ENCODE measurements around the gene TH.

TH gene

DNA sequence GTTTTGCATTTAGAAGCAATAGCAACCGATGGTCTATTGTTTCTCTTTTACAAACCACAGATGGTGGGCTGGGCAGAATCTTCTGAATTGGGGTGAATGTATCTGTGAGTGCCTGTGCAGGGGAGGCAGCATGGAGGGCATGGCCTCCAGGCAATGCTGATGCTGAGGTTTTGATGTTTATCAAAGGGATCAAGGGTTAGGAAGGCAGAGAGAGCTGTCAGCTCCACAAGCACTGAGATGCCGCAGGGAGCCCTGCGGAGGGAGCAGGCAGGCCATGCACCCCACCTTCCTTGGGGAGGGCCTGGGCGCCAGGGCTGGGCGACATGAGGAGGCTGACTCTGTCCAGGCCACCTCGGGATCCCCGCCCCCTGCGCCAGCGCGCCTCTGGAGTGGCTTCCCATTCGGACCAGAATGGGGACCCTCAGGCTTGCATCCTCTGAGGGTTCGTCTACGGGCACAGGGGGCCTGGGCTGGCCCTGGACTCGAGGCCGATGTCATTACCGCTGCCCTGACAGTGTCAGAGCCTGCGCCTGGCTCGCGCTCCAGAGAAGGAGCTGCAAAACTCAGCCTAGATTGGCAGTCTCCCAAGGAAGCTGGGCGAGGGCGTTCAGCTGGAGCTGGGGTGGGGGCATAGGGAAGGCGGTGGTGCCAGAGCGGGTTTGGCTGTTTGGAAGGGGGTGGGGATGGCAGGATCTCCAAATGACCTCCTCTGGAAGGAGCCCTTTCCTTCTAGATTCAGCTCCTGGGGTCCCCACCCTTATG is 13.9 kb upstream of the TH start:
- Histone ChIP-seq H3K9ac (no peak overlapping the region), H3K4me1 (no peaks in the 10 kb centered on the region), H2AFZ (no peak overlapping the region), H3K36me3 (ENCODE audit: control insufficient read depth, insufficient read depth, low read length) (no peaks in the 10 kb centered on the region), H3K27me3 (ENCODE audit: control insufficient read depth, insufficient read depth, low read length) (no peaks in the 10 kb centered on the region), H3K79me2 (no peaks in the 10 kb centered on the region), H3K9me3 (ENCODE audit: control insufficient read depth, low read length) (no peaks in the 10 kb centered on the region), H3K4me3 (ENCODE audit: low read depth, low read length) (no peak overlapping the region), H3K4me2 (ENCODE audit: low read length) (no peak overlapping the region), H3K27ac (no peak overlapping the region)
- TF ChIP-seq, protein P1, sequence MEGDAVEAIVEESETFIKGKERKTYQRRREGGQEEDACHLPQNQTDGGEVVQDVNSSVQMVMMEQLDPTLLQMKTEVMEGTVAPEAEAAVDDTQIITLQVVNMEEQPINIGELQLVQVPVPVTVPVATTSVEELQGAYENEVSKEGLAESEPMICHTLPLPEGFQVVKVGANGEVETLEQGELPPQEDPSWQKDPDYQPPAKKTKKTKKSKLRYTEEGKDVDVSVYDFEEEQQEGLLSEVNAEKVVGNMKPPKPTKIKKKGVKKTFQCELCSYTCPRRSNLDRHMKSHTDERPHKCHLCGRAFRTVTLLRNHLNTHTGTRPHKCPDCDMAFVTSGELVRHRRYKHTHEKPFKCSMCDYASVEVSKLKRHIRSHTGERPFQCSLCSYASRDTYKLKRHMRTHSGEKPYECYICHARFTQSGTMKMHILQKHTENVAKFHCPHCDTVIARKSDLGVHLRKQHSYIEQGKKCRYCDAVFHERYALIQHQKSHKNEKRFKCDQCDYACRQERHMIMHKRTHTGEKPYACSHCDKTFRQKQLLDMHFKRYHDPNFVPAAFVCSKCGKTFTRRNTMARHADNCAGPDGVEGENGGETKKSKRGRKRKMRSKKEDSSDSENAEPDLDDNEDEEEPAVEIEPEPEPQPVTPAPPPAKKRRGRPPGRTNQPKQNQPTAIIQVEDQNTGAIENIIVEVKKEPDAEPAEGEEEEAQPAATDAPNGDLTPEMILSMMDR (IDR thresholded peaks at IDR 0.05), result no peak

DNA sequence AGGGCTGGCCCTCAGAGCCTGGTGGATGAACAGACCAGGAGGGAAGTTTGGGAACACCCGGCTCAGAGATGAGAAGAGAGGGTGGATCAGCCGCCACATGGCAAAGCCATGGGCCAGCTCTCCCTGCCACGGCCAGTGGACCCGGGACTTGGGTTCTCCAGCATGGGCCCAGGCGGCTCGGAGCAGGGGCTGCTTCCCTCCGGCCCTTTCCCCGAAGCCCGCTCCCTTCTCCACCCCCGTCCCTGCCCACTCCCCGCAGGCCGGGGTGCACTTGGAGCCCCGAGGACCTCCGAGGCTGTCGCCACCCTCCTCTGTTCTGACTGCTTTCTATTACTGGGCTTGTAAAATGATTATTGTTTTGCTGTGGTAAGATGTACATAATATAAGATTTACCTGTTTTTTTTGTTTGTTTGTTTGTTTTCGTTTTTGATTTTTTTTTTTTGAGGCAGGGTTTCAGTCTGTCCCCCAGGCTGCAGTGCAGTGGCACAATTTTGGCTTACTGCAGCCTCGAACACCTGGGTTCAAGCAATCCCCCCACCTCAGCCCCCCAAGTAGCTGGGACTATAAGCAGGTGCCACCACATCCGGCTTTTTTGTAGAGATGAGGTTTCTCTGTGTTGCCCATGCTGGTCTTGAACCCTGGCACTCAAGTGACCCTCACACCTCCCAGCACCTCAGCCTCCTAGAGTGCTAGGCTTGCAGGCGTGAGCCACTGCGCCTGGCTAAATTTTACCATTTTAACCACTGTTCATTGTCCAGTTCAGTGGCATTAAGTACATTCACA is 11.3 kb upstream of the TH start:
- Histone ChIP-seq H3K4me1 (no peaks in the 10 kb centered on the region), H3K27ac (no peak overlapping the region), H3K79me2 (no peaks in the 10 kb centered on the region), H2AFZ (no peak overlapping the region), H3K27me3 (ENCODE audit: control insufficient read depth, insufficient read depth, low read length) (no peaks in the 10 kb centered on the region), H3K4me2 (ENCODE audit: low read length) (no peak overlapping the region), H3K9me3 (ENCODE audit: control insufficient read depth, low read length) (no peaks in the 10 kb centered on the region), H3K36me3 (ENCODE audit: control insufficient read depth, insufficient read depth, low read length) (no peaks in the 10 kb centered on the region), H3K9ac (no peak overlapping the region), H3K4me3 (ENCODE audit: low read depth, low read length) (no peak overlapping the region)
- TF ChIP-seq, protein P1 (IDR thresholded peaks at IDR 0.05), result no peak

DNA sequence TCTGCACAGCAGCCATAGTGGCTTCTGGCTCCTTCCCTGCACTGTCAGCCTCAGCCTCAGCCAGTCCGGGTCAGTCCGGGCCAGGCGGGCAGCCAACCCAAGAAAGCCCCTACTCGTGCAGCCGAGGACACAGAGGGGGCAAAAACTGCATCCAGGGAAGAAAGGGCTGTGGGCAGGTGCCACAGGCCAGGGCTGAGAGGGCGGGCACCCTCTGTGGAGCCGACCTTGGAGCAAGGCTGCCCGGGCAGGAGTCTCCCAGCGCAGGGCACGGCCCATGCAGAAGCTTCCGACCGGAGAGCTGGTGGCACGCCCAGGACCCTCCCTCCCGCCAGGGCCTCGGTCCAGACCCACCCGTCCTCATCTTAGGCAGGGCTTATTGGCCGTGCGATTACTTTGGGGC is 10.5 kb upstream of the TH start:
- no peaks in the 10 kb centered on the region for H3K4me1 ChIP-seq
- no peaks in the 10 kb centered on the region for H3K36me3 ChIP-seq (ENCODE audit: control insufficient read depth, insufficient read depth, low read length)
- no peaks in the 10 kb centered on the region for H3K79me2 ChIP-seq
- no peak overlapping the region for H3K4me3 ChIP-seq (ENCODE audit: low read depth, low read length)
- no peak overlapping the region for H2AFZ ChIP-seq
- H3K27me3 ChIP-seq (ENCODE audit: control insufficient read depth, insufficient read depth, low read length), result no peaks in the 10 kb centered on the region
- no peaks in the 10 kb centered on the region for H3K9me3 ChIP-seq (ENCODE audit: control insufficient read depth, low read length)
- TF ChIP-seq, protein P1 (IDR thresholded peaks at IDR 0.05), result no peak
- no peak overlapping the region for H3K4me2 ChIP-seq (ENCODE audit: low read length)
- no peak overlapping the region for H3K9ac ChIP-seq
- no peak overlapping the region for H3K27ac ChIP-seq

DNA sequence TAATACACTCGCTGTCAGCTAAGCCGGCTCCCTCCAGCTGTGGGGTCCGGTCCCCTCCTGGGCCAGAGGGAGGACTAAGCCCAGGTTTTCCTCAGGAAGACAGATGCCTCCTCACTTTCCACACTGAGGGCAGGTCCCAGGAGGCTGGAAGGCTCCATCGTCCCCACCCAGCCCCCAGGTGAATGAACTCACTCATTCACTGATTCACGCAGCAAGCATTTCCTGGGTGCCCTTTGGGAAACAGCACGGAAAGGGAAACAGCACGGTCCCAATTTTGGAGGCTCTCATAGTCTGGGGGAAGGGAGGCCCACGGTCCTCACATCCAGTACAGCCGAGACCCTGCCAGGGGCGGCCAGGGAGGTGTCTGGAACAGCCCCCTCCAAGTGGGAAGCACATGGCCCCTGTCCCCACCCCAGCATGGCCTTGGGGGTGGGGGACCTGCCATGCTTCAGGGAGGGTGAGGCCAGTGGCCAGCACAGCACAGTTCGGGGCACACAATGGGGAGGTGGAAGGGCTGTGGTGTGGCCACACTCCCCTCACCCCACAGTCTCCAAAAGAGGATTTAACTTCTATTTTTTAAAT is 9.3 kb upstream of the TH start:
- Histone ChIP-seq H3K4me1 (no peaks in the 10 kb centered on the region), H3K36me3 (ENCODE audit: control insufficient read depth, insufficient read depth, low read length) (no peaks in the 10 kb centered on the region), H3K9ac (no peak overlapping the region), H3K27me3 (ENCODE audit: control insufficient read depth, insufficient read depth, low read length) (no peaks in the 10 kb centered on the region), H3K27ac (no peak overlapping the region), H3K9me3 (ENCODE audit: control insufficient read depth, low read length) (no peaks in the 10 kb centered on the region), H3K4me2 (ENCODE audit: low read length) (no peak overlapping the region), H2AFZ (no peak overlapping the region), H3K79me2 (no peaks in the 10 kb centered on the region), H3K4me3 (ENCODE audit: low read depth, low read length) (no peak overlapping the region)
- TF ChIP-seq, protein P1 (IDR thresholded peaks at IDR 0.05), result no peak
